GM19397 (cell line): Measurements from ENCODE around the gene RAPGEF6.
"Not testable (repeated sequence)": the region's sequence is repeated elsewhere in the genome, so short reads cannot be mapped to it uniquely, and the experiment has no call there.

Experiments
- ATAC-seq: cut with Tn5 transposase; IDR thresholded peaks from one replicate; pipeline ENCODE4 v1.9.1; 2021; ENCODE audit warnings: mild to moderate bottlenecking, moderate library complexity; ENCODE audit not compliant: unreplicated experiment

RAPGEF6 gene

DNA sequence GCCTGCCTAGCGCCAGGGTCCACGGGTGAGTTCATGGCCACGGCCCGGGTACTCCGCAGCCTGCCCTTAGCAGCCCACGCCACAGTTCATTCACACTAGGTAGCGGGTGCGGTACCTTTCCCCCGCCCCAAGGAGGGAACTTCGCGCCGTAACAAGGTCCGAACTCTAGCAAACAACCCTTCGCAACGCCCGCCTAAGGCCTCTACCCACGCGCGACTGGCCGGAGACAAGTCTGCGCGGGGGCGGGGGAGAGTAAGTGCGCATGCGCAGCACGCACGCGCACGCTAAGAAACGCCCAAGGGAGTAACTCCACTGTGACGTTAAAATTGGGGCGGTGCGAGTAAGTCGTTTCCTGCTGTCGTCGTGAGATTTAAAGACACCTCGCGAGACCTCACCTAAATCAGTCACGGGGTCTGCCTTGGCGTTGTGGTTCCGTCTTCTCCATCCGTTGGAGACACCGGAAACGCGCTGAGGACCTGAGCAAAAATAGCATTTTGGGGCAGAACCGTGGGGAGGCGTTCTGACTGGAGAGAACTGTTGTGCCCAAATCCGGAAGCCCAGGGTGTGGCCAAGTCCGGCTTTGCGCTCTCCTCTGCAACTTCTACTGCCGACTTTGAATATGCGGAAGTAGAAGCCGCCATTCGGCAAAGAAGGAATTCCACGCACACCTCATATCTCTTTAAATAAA is at the start of gene RAPGEF6:
Gene RAPGEF6 (minus strand): TSS at position 234 of the 688 bp plus-strand sequence. CDS start 199 bp downstream, at position 35.
- ATAC-seq: peak; percentile 86

DNA sequence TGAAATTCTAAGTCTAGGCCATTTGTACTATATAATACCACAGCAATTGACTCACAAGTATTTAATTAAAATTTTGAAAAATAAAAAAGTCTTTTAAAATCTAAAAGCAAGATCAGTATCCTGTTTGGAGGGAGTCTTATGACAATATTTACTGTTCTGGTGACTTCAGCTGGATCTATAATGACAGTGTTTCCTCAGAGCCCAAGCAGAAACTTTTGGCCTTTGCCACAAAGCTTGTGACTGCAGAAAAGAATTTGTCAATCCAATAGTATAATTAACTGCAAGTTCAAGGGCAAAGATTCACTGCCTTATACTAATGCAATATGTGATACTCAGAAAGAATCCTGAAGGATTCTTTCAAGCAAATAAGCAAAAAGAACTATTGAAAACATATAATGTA is 49.6 kb upstream of the RAPGEF6 start:
- ATAC-seq: no peak

DNA sequence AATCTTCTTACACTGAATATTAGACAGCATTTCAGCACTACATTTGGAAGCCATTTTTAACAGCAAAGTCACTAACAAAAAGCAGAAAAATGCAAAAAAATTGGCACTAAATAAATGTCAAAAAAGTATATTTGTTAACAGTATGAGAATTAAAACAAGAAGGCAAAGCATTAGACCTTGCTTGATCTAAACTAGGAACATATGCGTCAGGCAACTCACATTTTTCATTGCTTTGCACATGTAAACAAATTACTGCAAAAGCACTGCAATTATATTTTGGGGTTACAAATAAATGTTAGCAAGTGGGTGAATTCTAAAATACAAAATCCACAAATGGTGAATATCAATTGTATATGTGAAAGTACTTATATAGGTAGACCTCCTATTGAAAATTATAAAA is 49.0 kb upstream of the RAPGEF6 start:
- no peak for ATAC-seq

GRCh38 chr5:131682826-131683225 is 47.8 kb upstream of the RAPGEF6 start:
- ATAC-seq: no peak

DNA sequence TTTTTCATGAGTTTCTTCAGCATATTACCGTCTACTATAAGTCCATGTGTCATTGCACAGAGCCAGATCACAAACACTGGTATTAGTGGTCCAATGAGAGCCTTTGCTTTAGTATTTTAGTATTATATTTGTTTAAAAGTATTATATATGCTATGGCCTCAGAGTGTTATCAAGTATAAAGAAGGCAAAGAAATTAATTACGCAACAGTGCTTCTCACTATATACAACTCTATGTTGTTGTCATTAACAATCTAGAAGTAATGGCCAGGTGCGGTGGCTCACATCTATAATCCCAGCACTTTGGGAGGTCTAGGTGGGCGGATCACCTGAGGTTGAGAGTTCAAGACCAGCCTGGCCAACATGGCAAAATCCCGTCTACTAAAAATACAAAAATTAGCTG is 47.1 kb upstream of the RAPGEF6 start:
- no peak for ATAC-seq

DNA sequence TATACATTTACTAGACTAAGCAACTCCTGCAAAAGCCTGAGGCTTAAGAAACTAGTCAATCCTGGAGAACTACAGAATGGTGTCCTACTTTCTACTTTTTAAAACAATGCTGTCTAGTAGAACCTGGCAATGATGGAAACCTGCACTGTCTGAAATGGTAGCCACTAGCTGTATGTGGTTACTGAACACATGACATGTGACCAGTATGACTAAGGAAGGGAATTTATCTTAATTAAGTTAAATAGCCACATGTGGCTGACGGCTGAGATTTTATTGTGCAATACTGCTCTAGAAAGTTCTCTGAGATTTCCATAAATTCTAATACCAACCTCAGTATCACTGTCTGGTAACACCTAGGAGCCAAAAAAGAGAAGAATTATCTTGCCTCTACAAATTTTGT is 44.9 kb upstream of the RAPGEF6 start:
- no peak for ATAC-seq

DNA sequence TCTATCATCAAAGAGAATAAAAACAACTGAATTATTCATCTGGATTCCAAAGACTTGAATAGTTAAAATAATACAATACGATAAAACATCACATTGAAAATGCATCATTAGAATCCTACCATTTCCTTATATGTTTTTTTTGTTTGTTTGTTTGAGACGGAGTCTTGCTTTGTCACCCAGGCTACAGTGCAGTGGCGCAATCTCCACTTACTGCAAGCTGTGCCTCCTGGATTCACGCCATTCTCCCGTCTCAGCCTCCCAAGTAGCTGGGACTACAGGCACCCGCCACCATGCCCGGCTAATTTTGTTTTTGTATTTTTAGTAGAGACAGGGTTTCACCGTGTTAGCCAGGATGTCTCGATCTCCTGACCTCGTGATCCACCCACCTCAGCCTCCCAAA is 43.2 kb upstream of the RAPGEF6 start:
- ATAC-seq: not testable (repeated sequence)

DNA sequence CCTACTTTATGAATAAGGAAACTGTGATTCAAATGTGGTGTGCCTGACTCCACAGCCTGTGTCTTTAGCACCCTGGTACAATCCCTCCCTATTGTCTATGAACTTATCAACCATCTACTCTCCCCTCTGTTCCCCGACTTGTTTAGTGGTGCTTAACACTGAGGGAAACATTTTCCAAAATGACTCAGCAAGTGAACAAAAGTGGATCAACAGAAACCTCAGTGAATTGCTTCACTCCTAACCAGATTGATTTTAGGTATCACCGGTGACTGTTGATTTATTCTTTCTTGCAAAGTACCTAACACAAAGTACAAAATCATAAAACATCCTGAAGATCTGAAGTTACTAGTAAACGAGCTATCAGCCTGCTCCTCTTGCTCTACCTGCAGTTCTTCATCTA is 42.1 kb upstream of the RAPGEF6 start:
- ATAC-seq: no peak

DNA sequence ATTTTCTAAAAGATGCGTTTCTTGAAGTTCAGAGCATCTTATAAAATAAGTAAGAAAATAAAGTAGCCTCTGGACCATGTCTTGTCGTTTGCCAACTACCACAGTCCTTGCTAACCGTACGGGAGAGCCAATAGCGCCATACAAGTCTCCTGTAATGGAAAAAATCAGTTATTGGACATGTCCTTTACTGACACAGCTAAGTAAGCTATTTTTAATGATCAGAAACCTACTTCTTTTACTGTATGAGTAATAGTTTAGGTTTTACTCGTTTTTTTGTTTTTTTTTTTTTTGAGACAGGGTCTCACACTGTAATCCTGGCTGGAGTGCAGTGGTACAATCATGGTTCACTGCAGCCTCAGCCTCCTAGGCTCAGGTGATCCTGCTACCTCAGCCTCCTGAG is 37.7 kb upstream of the RAPGEF6 start:
- ATAC-seq: no peak

DNA sequence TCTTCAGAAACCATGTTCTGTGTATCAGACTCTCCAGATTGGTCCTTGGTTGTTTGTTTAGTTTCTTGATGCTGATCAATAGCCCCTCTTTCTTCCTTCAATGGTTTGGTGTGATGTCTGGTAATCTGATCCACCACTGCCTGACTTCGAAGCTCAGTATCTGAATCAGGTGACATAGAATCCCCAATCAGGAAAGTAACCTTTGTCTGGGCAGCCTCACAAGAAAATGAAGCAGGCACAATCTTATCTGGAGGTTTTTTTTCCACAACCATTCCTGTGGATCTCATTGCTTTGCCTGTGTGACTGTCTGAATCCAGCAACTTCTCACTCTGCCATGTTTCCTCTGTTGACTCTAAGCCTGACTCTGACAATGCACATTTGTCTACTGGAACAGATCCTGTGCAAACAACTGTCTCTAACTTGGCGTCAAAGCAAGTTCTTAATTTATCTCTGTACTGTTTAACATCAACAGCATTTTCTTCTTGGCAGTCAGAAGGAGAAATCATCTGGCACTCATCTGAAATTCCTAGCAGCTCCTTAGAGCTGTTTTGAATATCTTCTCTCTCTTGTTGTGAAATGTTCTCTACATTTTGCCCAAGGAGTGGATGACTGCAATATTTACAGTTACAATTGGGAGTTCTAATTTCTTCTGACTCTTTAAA is 37.1 kb upstream of the RAPGEF6 start:
- ATAC-seq: no peak

- no peak for ATAC-seq
Measured at GRCh38 chr5:131671409-131671808, 36.4 kb upstream of the RAPGEF6 start.

DNA sequence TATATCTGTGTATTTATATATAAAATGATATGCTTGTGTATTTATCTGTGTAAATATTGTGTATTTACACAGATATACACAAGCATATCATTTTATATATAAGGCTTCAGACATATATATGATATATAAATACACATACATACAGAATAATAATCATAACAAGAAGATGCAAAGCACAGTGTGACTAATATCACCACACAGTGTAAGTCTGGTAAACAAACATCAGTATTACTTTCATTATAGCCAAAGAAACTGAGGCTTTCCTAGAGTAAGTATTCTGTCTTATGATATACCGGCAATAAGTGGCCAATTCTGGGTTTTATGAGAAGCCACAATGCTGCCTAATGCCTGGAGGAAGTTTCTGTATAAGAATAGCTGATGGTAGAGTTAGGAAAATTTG is 29.9 kb upstream of the RAPGEF6 start:
- no peak for ATAC-seq

DNA sequence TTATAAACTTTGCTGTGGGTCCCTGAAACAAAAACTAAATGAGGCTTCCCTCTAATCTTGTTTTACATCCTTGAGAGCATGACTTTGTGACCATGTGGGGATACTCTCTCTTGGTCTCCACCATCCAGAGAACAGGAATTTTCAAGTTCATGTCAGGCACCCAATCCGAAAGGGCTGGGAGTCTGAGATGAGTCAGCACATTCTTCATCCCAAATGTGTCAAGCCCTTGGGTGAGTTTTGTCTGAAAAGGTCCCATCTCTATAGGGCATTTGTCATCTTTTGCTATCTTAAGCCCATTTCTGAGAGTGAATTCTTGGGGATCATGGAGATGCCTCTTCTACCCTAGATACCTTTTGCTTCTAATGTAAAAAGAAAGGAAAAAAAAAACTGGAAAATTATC is 26.9 kb upstream of the RAPGEF6 start:
- no peak for ATAC-seq

DNA sequence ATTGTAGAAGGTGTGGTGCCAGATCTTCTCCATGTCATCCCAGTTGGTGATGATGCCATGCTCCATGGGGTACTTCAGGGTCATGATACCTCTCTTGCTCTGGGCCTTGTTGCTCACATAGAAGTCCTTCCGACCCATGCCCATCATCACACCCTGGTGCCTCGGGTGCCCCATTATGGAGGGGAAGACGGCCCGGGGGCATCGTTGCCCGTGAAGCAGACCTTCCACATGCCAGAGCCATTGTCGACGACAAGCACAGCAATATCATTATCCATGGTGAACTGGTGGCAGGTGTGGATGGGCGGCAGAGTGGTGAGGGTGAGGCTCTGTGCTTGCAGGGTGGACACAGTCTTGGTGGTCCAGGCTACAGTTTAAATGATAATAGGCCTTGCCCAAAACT is 24.8 kb upstream of the RAPGEF6 start:
- no peak for ATAC-seq

DNA sequence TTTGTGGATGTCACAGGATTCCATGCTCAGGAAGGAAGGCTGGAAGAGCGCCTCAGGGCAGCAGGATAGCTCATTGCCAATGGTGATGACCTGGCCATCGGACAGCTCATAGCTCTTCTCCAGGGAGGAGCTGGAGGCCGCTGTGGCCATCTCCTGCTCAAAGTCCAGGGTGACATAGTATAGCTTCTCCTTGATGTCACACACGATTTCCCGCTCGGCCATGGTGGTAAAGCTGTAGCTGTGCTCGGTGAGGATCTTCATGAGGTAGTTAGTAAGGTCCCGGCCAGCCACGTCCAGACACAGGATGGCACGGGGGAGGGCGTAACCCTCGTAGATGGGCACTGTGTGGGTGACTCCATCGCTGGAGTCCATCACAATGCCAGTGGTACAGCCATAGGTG is 24.3 kb upstream of the RAPGEF6 start:
- no peak for ATAC-seq

DNA sequence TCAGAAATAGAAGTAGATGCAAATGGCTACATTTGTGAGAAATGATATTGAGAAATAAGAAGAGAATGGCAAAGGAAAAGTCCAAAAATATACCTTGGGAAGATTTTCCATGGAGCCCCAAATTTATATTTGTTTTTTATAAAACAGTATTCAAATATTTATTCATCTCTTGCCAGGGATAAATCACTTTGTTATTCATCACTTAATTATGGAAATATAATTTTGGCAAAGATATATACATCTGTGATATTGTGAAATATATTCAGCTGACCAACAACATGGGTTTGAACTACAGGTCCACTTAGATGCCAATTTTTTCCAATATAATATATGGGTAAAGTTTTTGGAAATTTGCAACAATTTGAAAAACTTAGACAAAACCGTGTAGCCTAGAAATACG is 19.7 kb upstream of the RAPGEF6 start:
- ATAC-seq: no peak

DNA sequence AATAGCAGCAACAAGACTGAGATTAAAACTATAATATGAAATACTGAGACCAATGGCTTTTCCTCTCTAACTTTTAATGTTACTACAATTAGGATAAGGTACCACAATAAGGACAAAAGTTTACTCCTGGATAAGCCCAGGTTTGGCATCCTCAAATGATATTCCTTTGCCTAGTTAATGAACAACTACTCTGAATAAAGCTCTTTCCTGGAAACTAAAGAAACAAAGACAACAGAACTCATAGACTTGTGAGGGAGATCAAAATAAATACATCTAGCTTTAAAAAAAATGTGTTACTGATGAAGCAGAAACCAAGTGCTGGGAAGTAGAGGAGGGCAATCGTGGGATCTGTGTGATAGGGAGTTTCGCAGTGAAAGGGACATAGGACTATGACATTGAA is 19.3 kb upstream of the RAPGEF6 start:
- ATAC-seq: no peak

DNA sequence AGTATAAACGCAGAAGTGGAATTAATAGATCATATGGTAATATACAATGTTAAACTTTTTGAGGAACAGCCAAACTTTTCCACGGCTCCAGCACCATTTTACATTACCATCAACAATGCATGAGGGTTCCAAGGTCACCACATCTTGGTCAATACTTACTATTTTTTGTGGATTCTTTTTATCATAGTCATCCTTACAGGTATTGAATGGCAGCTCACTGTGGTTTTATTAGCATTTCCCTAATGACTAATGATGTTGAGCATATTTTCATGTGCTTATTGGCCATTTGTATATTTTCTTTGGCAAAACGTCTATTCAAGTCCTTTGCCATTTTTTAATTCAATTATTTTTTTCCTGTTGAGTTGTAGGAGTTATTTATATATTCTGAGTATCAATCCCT is 14.1 kb upstream of the RAPGEF6 start:
- no peak for ATAC-seq

GRCh38 chr5:131647048-131647769 is 12.2 kb upstream of the RAPGEF6 start:
- ATAC-seq: peak; percentile 76

GRCh38 chr5:131644822-131645221 is 9.8 kb upstream of the RAPGEF6 start:
- ATAC-seq: no peak

DNA sequence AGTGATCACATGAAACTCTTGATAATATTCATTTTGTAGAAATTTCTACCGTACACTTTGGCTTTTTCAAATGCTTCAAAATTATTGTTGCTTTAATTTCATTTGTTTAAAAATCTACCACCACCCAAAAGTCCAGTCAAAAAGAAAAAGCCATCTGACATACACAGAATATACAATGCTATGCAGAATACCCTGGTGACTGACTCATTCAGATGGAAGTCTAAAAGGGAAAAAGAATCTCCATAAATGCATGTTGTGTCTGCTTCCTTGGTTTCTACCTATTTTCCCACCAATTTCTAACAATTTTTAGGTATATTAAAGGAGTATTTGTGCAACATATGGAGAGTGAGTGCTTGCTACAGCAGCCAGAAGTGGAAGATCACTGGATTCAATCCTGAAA is 9.3 kb upstream of the RAPGEF6 start:
- no peak for ATAC-seq

DNA sequence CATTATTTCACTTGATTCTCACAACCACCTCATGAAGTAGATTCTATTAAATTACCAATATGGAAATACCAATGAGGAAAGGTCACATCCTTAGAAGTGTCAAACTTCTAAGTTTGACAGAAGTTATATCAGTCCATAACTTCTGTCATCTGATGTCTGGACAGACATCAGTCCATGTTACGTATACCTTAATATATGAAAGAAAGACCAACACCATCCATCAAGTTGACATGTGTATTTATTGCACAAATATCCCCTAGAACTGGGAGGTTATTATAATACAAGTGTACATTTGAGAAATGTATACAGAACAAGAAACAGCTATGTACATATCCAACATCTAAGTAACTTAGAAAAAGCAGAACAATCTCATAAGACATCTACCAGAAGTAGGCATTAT is 6.5 kb upstream of the RAPGEF6 start:
- no peak for ATAC-seq
